NCI-H2107 treated with DMSO at 0.1 percent for 48 hours (cell line): ENCODE results near the gene SLC35A3.
"Not testable (repeated sequence)": the region's sequence is repeated elsewhere in the genome, so short reads cannot be mapped to it uniquely, and the experiment has no call there.

Experiments used
- DNase-seq: peaks from one replicate; lab custom pipeline; 2025; ENCODE audit not compliant: unreplicated experiment; lab: John Stamatoyannopoulos, UW

The SLC35A3 gene

GRCh38 chr1:99970713-99971255 lies 988 bp downstream of the SLC35A3 start:
- no peak for DNase-seq

DNA sequence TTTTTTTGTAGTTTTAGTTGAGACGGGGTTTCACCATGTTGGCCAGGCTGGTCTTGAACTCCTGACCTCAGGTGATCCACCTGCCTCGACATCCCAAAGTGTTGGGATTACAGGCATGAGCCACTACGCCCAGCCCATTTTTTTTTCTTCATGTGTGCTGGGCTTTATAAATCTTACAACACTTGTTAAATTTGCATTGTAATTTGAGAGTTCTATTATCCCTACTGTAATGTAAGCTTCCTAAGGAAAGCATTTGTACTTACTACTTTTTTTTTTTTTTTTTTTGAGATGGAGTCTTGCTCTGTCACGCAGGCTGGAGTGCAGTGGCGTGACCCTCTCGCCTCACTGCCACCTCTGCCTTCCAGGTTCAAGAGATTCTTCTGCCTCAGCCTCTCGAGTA lies 2.3 kb downstream of the SLC35A3 start:
- DNase-seq, result peak; percentile 20

GRCh38 chr1:99975529-99975928 lies 5.7 kb downstream of the SLC35A3 start:
- no peak for DNase-seq

DNA sequence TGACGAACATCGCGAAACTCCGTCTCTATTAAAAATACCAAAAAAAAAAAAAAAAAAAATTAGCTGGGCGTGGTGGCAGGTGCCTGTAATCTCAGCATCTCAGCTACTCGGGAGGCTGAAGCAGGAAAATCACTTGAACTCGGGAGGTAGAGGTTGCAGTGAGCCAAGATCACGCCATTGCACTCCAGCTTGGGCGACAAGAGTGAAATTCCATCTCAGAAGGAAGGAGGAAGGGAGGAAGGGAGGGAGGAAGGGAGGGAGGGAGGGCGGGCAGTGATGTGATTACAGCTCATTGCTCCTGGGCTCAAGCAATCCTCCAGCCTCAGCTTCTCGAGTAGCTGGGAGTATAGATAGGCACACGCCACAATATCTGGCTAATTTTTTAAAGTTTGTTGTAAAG lies 7.5 kb downstream of the SLC35A3 start:
- not testable (repeated sequence) for DNase-seq

DNA sequence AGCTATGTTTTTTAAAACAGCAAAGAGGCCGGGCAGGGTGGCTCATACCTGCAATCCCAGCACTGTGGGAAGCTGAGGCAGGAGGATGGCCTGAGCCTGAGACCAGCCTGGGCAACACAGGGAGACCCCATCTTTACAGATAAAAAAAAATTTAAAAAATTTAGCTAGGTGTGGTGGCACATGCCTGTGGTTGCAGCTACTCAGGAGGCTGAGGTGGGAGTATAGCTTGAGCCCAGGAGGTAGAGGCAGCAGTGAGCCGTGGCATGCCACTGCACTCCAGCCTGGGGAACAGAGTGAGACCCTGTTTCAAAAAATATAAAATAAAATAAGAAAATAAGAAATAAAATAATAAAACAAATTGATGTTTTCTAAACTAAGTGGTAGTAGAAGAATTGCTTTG lies 8.4 kb downstream of the SLC35A3 start:
- DNase-seq, result no peak

DNA sequence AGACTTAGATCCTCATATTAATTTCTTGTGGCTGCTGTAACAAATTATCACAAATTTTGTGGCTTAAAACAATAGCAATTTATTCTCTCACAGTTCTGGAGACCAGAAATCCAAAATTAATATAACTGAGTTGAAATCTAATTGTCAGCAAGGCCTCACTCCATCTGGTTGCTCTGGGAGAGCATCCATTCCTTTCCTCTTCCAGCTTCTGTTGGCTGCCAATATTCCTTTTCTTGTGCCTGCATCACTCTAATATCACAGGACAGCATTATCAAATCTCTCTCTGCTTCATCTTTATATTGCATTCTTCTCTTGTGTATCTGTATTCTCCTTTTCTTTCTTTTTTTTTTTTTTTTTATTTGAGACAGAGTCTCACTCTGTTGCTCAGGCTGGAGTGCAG lies 9.3 kb downstream of the SLC35A3 start:
- DNase-seq, result no peak

DNA sequence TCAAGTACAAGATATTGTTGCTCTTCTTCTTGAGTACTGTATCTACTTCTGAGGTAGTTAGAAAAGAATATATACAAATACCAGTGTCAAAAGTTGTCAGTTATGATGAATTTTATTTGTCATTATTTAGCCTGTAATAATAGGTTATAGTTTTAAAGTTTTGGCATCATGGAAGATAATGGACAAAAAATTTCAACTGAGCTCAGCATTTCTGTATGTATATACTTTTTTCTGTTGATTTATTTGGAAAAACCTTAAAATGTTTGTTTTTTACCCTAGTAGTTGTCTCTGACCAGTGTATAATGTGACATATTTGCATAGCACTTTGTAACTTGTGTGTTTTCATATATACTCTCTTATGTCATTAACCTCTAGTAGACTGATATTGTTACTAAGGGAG lies 11.1 kb downstream of the SLC35A3 start:
- DNase-seq, result no peak

- no peak for DNase-seq
These were observed 16.9 kb downstream of the SLC35A3 start for GRCh38 chr1:99986656-99987225.

- DNase-seq, result no peak
These were observed 18.5 kb downstream of the SLC35A3 start for GRCh38 chr1:99988210-99988765.

DNA sequence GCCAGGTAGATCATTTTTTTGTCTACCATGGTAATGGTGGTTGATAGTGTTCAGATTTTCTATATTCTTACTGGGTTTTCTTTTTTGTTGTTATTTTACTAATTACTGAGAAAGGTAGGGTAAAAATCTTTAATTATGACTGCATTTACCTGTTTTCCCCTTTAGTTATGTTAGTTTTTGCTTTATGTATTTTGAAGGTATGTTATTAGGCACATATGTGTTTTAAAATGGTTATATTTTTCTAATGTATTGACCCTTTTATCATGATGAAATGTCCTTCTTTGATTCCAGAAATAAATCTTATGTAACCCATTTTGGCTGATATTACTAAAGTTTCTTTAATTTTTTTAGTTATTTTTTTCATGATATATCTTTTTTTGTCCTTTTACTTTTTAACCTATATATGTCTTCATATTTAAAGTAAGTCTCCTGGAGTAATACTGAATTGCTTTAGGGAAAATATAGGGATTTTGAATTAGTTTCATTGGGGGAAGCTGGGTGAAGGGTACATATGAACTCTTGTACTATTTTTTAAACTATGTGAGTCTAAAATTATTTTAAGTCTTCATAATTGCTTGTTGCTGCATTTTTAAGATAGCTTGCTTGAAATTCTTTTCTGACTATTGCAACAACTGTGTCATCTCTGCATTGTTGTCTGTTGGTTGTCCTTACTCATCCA lies 22.4 kb downstream of the SLC35A3 start:
- no peak for DNase-seq

GRCh38 chr1:99992760-99993467 lies 23.1 kb downstream of the SLC35A3 start:
- DNase-seq, result no peak

GRCh38 chr1:99993468-99993845 lies 23.7 kb downstream of the SLC35A3 start:
- no peak for DNase-seq

GRCh38 chr1:99994496-99994895 lies 24.7 kb downstream of the SLC35A3 start:
- DNase-seq, result no peak

GRCh38 chr1:99996951-99997350 lies 27.2 kb downstream of the SLC35A3 start:
- DNase-seq, result no peak

DNA sequence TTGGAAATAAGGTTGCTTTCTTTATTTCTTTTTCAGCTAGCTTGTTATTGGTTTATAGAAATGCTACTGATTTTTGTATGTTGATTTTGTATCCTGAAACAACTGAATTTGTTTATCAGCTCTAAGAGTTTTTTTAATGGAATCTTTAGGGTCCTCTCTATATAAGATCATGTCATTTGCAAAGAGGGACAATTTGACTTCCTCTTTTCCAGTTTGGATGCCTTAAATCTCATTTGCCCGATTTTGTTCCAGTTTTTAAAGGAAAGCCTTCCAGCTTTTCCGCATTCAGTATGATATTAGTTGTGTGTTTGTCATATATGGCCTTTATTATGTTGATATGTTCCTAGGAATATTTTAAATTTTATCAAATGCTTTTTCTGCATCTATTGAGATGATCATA lies 31.7 kb downstream of the SLC35A3 start:
- DNase-seq, result no peak

DNA sequence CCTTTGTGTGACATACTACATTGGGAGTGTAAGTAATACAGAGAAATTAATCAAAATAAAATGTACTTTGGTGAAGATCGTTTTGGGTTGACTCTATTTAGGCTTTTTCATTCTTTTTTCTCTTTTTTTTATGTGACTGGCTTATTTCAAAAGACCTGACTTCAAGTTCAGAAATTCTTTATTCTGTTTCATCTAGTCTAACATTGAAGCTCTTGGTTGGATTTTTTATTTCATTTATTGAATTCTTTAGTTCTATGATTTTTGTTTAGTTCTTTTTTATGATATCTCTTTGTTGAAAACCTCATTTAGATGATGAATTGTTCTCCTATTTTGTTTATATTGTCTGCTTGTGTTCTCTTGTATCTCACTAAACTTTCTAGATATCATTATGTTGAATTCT lies 35.6 kb downstream of the SLC35A3 start:
- no peak for DNase-seq

DNA sequence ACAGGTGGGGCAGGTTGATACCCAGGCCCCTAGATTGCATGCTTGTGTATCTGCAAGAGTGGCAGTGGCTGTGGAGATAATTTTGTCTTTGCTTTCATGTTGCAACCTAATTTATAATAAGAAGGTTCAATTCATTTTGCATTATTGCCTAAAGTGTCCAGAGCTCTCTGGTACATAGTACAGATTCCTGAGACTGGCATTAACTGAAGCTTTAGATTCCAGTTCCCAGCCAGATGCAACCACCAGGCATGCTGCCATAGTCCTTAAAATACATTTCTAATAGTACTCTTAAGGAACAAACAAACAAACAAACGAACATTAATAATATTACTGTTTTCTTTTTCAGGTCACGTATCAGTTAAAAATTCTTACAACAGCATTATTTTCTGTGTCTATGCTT lies 36.9 kb downstream of the SLC35A3 start:
- no peak for DNase-seq

DNA sequence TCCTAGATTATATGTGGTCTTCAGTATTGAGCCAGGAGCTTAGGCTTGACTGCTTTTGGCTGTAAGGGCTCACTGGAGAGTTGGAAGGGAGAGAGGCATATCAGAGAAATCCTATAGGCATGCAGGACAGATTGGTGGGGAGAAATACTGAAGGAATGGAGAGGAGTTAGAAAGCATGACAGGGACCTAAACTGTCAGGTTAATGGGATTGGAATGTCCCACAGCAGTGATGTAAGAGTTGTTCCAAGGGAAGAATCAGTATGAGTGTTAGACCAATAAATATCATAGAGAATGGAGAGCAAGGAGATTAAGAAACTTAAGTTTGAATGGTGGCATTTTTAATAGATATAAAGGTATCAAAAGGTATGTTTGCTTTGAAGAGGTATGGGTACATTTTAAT lies 39.7 kb downstream of the SLC35A3 start:
- no peak for DNase-seq

DNA sequence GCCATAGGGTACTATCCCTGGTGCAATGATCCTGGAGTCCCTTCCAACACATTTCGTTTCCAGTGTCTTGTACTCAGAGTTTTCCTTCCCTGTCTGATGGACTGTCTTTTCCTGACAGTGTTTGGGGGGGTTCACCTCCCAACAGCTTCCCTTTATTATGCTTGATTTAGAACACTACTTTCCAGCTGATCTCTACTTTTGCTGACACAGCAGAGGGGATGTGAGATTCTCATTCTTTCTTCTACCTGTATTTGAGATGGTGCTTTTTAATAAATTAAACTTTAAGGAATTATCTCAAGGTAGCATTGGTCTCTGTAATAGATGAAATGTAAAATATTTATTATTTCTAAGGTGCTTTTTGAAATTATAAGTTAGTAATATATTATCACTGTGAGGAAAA lies 41.0 kb downstream of the SLC35A3 start:
- DNase-seq, result no peak

DNA sequence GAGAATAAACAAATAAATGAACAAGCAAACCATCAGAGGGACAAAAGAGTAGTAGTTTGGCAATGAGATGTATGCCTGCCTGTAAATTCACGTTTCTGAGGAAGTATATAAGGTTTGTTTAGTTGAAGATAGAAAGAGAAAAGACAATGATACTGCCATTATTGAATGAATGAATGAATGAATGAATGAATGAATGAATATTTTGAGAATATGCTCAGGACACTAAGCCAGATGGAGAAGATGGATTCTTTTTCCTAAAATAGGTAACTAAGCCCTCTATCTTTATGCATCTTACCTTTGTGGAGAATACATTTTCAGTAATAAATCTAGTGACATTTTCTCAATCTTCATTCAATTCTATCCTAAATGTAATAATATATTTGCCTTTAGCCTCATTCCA lies 49.4 kb downstream of the SLC35A3 start:
- no peak for DNase-seq

- DNase-seq, result no peak
These were observed 53.7 kb downstream of the SLC35A3 start for GRCh38 chr1:100023482-100023881.

- DNase-seq, result no peak
These were observed 57.4 kb downstream of the SLC35A3 start for GRCh38 chr1:100027212-100027611.
